GM11168 (cell line): ENCODE results near the gene EGFLAM.

ENCODE experiments used
- in situ Hi-C: fragments of 300-500 bp; cut with MboI; formaldehyde crosslinking; loops from one replicate; pipeline ENCODE4 v1.12.0; 2022; ENCODE audit warnings: low sequenced_read_pairs; ENCODE audit not compliant: unreplicated experiment

The EGFLAM gene

DNA sequence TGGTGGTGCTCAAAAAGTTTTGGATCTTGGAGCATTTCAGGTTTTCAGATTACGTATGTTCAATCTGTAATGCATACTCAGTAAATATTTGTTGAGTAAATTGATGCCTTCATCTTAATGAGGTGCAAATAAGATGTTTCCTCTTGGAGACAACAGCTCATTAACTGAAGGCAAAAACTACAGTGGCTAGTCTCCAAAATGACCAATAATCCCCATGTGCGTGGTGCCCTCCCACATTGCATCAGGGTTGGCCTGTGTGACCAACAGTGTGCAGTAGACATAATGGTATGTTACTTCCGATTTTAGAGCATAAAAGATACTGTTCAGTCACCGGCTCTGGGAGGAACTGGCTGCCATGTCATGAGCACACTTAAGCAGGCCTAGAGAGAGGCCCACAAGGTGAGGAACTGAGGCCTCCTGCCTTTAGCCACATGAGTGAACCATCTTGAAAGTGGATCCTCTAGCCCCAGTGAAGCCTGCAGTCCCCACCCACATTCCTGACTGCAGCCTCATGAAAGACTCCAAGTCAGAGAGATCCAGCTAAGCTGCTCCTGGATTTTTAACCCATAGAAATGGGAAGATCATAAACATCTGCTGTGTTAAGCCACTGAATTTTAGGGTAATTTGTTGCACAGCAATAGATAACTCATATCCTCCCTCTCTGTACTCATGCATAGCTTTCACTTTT is 242.4 kb downstream of the EGFLAM start:
- in situ Hi-C loops, result no loop called here

GRCh38 chr5:38506302-38506701 is 247.9 kb downstream of the EGFLAM start:
- in situ Hi-C loops, result no loop called here

DNA sequence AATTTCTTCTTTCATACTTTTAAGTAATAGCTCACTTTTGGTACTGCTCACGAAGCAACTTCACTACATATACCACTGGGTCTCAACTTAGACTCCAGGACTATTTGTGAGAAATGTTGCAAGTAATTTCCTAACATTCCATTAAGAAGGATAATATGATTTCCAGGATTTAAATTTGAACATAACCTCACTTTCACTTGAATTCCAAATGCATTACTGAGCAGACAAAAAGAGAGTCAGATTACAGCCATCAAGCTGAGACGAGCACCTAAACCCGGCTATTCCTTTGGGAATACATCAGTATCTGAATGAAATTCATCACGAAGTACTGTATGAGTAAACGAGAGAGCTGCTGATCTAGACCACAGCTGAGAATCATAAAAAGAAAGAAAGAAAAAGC is 250.8 kb downstream of the EGFLAM start:
- in situ Hi-C loops, result no loop called here
